ENCODE results near the gene SLC16A6. TPM values are rescaled to one million over a fixed set of nuclear protein-coding genes. Genes with fewer than 3 reads are reported as not detected.
A peak's percentile ranks its signal among the peaks of the same experiment; 100 is the strongest.
"Not testable (repeated sequence)": the region's sequence is repeated elsewhere in the genome, so short reads cannot be mapped to it uniquely, and the experiment has no call there.

SLC16A6 gene
- polyA plus RNA-seq, 3 donors, result 12.3 to 24.7 (median 14.0) TPM

- not testable (repeated sequence) for H3K9me3 ChIP-seq (replicated peaks in 1 of 2; ENCODE audit: control insufficient read depth in 1 of 2, insufficient read depth in 1 of 2, low read length in 2 of 2); H3K4me2 ChIP-seq (replicated peaks; ENCODE audit: extremely low read depth, low read length, poor library complexity, severe bottlenecking); H3K36me3 Mint-ChIP-seq; H3K36me3 ChIP-seq (replicated peaks in 1 of 2; ENCODE audit: control insufficient read depth in 1 of 2, insufficient read depth in 2 of 2, low read length in 2 of 2); H3K27me3 Mint-ChIP-seq (ENCODE audit: low read depth in 3 of 3); H3K4me3 Mint-ChIP-seq; H3K79me2 ChIP-seq (ENCODE audit: insufficient read depth, low read length); H3K27me3 ChIP-seq (ENCODE audit: control insufficient read depth in 2 of 2, insufficient read depth in 2 of 2, low read length in 2 of 2); H2AFZ ChIP-seq (ENCODE audit: insufficient read depth, low read depth, low read length, poor library complexity, severe bottlenecking); H3K4me3 ChIP-seq (replicated peaks in 1 of 3; ENCODE audit: low read depth in 2 of 3, low read length in 3 of 3); H4K20me1 ChIP-seq (ENCODE audit: insufficient read depth, low read length); H3K9me3 Mint-ChIP-seq
- intact Hi-C loops (cut with micrococcal nuclease), result loop anchor here in 1 of 2 donors (1.0 kb wide), 1 partner anchor 56 kb away; the partner anchor contains the start of genes ARSG and SLC16A6
- peak; percentile 84 to 95 (median 90) for DNase-seq
- Histone ChIP-seq H3K4me1 (ENCODE audit: control insufficient read depth in 1 of 2, insufficient read depth in 2 of 2, low read length in 2 of 2) (peaks cover 31 to 39% of the 10 kb centered on the region in 2 donors), H3K27ac (ENCODE audit: low read depth in 1 of 2, low read length in 2 of 2) (peak overlapping the region; percentile 53 to 74), H3K9ac (ENCODE audit: insufficient read depth, low read length, poor library complexity, severe bottlenecking) (peak overlapping the region; percentile 27)
- Mint-ChIP-seq H3K4me1 (peaks cover 44% of the 10 kb centered on the region), H3K27ac (peak overlapping the region; percentile 73 to 93 (median 87))
- 46% methylated on average over 3 of the region's 12 CpGs for WGBS (ENCODE audit: insufficient coverage)
Measured at GRCh38 chr17:68234726-68235335, 56.1 kb downstream of the SLC16A6 start.

- DNase-seq, result peak; percentile 39 to 74 (median 53)
- Mint-ChIP-seq H3K4me1 (peaks cover 32% of the 10 kb centered on the region), H3K27ac (peak overlapping the region in 6 of 7 donors; percentile 41 to 79 (median 60))
- H3K4me3 ChIP-seq (replicated peaks in 1 of 3; ENCODE audit: low read depth in 2 of 3, low read length in 3 of 3); H3K36me3 ChIP-seq (replicated peaks in 1 of 2; ENCODE audit: control insufficient read depth in 1 of 2, insufficient read depth in 2 of 2, low read length in 2 of 2); H4K20me1 ChIP-seq (ENCODE audit: insufficient read depth, low read length); H3K9me3 Mint-ChIP-seq; H2AFZ ChIP-seq (ENCODE audit: insufficient read depth, low read depth, low read length, poor library complexity, severe bottlenecking); H3K9ac ChIP-seq (ENCODE audit: insufficient read depth, low read length, poor library complexity, severe bottlenecking); H3K27me3 ChIP-seq (ENCODE audit: control insufficient read depth in 2 of 2, insufficient read depth in 2 of 2, low read length in 2 of 2); H3K9me3 ChIP-seq (replicated peaks in 1 of 2; ENCODE audit: control insufficient read depth in 1 of 2, insufficient read depth in 1 of 2, low read length in 2 of 2); intact Hi-C loops (cut with micrococcal nuclease); H3K4me2 ChIP-seq (replicated peaks; ENCODE audit: extremely low read depth, low read length, poor library complexity, severe bottlenecking); H3K27me3 Mint-ChIP-seq (ENCODE audit: low read depth in 3 of 3); H3K79me2 ChIP-seq (ENCODE audit: insufficient read depth, low read length); H3K27ac ChIP-seq (ENCODE audit: low read depth in 1 of 2, low read length in 2 of 2); H3K36me3 Mint-ChIP-seq; H3K4me3 Mint-ChIP-seq: not testable (repeated sequence)
- WGBS (ENCODE audit: insufficient coverage), result no CpG with 5 or more reads among the region's 1 CpG
- peaks cover 22 to 27% of the 10 kb centered on the region in 2 donors for H3K4me1 ChIP-seq (ENCODE audit: control insufficient read depth in 1 of 2, insufficient read depth in 2 of 2, low read length in 2 of 2)
Measured at GRCh38 chr17:68232741-68233140, 58.2 kb downstream of the SLC16A6 start.

DNA sequence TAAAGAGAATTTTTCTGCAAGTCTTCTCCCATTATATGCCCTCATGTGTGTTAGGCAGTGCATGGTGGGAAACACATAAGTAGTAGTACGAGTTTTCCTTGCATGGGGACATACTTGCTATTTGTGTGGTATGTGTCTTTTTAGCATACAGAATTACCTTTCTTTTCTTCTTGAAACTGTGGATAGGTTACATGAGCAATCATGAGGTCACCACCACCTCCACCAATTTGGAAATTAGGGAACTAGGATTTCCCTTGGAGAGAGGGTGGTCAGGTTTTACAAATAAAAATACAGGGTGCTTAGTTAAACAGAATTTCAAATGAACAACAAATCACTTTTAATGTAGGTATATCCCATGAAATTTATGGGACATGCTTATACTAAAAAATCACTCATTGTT, 59.4 kb downstream of the SLC16A6 start:
- H3K79me2 ChIP-seq (ENCODE audit: insufficient read depth, low read length), result no peaks in the 10 kb centered on the region
- H3K27ac Mint-ChIP-seq, result no peak overlapping the region
- no peaks in the 10 kb centered on the region for H3K9me3 Mint-ChIP-seq
- no peak overlapping the region for H3K4me3 Mint-ChIP-seq
- no peaks in the 10 kb centered on the region for H3K9me3 ChIP-seq (replicated peaks in 1 of 2; ENCODE audit: control insufficient read depth in 1 of 2, insufficient read depth in 1 of 2, low read length in 2 of 2)
- peaks cover 7 to 9% of the 10 kb centered on the region in 2 donors for H3K36me3 Mint-ChIP-seq
- no peaks in the 10 kb centered on the region for H3K27me3 ChIP-seq (ENCODE audit: control insufficient read depth in 2 of 2, insufficient read depth in 2 of 2, low read length in 2 of 2)
- H3K27ac ChIP-seq (ENCODE audit: low read depth in 1 of 2, low read length in 2 of 2), result no peak overlapping the region
- no CpG with 5 or more reads among the region's 1 CpG for WGBS (ENCODE audit: insufficient coverage)
- peaks cover 23% of the 10 kb centered on the region for H3K4me1 Mint-ChIP-seq
- no peak for DNase-seq
- H3K4me2 ChIP-seq (replicated peaks; ENCODE audit: extremely low read depth, low read length, poor library complexity, severe bottlenecking), result no peak overlapping the region
- H3K4me3 ChIP-seq (replicated peaks in 1 of 3; ENCODE audit: low read depth in 2 of 3, low read length in 3 of 3), result no peak overlapping the region
- peaks cover 12 to 15% of the 10 kb centered on the region in 2 donors for H3K4me1 ChIP-seq (ENCODE audit: control insufficient read depth in 1 of 2, insufficient read depth in 2 of 2, low read length in 2 of 2)
- peaks cover 0 to 2% (median 0%) of the 10 kb centered on the region in 3 donors for H3K27me3 Mint-ChIP-seq (ENCODE audit: low read depth in 3 of 3)
- TF ChIP-seq, protein P1, sequence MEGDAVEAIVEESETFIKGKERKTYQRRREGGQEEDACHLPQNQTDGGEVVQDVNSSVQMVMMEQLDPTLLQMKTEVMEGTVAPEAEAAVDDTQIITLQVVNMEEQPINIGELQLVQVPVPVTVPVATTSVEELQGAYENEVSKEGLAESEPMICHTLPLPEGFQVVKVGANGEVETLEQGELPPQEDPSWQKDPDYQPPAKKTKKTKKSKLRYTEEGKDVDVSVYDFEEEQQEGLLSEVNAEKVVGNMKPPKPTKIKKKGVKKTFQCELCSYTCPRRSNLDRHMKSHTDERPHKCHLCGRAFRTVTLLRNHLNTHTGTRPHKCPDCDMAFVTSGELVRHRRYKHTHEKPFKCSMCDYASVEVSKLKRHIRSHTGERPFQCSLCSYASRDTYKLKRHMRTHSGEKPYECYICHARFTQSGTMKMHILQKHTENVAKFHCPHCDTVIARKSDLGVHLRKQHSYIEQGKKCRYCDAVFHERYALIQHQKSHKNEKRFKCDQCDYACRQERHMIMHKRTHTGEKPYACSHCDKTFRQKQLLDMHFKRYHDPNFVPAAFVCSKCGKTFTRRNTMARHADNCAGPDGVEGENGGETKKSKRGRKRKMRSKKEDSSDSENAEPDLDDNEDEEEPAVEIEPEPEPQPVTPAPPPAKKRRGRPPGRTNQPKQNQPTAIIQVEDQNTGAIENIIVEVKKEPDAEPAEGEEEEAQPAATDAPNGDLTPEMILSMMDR (IDR thresholded peaks at IDR 0.05), result no peak
- no peaks in the 10 kb centered on the region for H3K36me3 ChIP-seq (replicated peaks in 1 of 2; ENCODE audit: control insufficient read depth in 1 of 2, insufficient read depth in 2 of 2, low read length in 2 of 2)
- no peak overlapping the region for H3K9ac ChIP-seq (ENCODE audit: insufficient read depth, low read length, poor library complexity, severe bottlenecking)
- H2AFZ ChIP-seq (ENCODE audit: insufficient read depth, low read depth, low read length, poor library complexity, severe bottlenecking), result no peak overlapping the region
- no peaks in the 10 kb centered on the region for H4K20me1 ChIP-seq (ENCODE audit: insufficient read depth, low read length)
- intact Hi-C loops (cut with micrococcal nuclease), result no loop called here

DNA sequence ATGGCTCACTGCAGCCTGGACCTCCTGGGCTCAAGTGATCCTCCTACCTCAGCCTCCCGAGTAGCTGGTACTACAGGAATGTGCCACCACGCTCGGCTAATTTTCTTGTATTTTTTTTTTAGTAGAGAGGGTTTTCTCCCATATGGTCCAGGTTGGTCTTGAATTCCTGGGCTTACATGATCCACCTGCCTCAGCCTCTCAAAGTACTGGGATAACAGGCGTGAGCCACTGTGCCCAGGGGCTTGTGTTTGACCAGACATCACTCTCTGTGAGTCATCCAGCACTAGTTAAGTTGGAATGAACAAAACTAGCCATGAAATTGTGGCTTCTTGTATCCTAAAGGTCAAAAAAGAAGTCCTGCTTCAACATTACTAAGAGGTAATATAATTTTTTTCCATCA, 59.8 kb downstream of the SLC16A6 start:
- H3K9ac ChIP-seq (ENCODE audit: insufficient read depth, low read length, poor library complexity, severe bottlenecking); H2AFZ ChIP-seq (ENCODE audit: insufficient read depth, low read depth, low read length, poor library complexity, severe bottlenecking); H3K36me3 Mint-ChIP-seq; H3K27ac ChIP-seq (ENCODE audit: low read depth in 1 of 2, low read length in 2 of 2); H3K36me3 ChIP-seq (replicated peaks in 1 of 2; ENCODE audit: control insufficient read depth in 1 of 2, insufficient read depth in 2 of 2, low read length in 2 of 2); H4K20me1 ChIP-seq (ENCODE audit: insufficient read depth, low read length); H3K4me3 ChIP-seq (replicated peaks in 1 of 3; ENCODE audit: low read depth in 2 of 3, low read length in 3 of 3); H3K9me3 ChIP-seq (replicated peaks in 1 of 2; ENCODE audit: control insufficient read depth in 1 of 2, insufficient read depth in 1 of 2, low read length in 2 of 2); H3K27me3 Mint-ChIP-seq (ENCODE audit: low read depth in 3 of 3); DNase-seq; H3K4me2 ChIP-seq (replicated peaks; ENCODE audit: extremely low read depth, low read length, poor library complexity, severe bottlenecking); H3K9me3 Mint-ChIP-seq; H3K4me3 Mint-ChIP-seq; H3K79me2 ChIP-seq (ENCODE audit: insufficient read depth, low read length); intact Hi-C loops (cut with micrococcal nuclease); H3K27me3 ChIP-seq (ENCODE audit: control insufficient read depth in 2 of 2, insufficient read depth in 2 of 2, low read length in 2 of 2); H3K27ac Mint-ChIP-seq: not testable (repeated sequence)
- peaks cover 23% of the 10 kb centered on the region for H3K4me1 Mint-ChIP-seq
- peaks cover 10 to 13% of the 10 kb centered on the region in 2 donors for H3K4me1 ChIP-seq (ENCODE audit: control insufficient read depth in 1 of 2, insufficient read depth in 2 of 2, low read length in 2 of 2)
- WGBS (ENCODE audit: insufficient coverage), result no CpG with 5 or more reads among the region's 4 CpGs
